BJ (cell line): Measurements from ENCODE around the gene PPP1R1C. TPM values are rescaled to one million over a fixed set of nuclear protein-coding genes. Genes with fewer than 3 reads are reported as not detected.

Experiments
- CTCF ChIA-PET: fragments of 350-600 bp; formaldehyde crosslinking; extraction: SDS; loops from one replicate; lab custom pipeline; 2021; ENCODE audit warnings: antibody characterized with exemption, inconsistent platforms; lab: Yijun Ruan, JAX
- POLR2A ChIA-PET: fragments of 300-600 bp; sonication (Branson Sonifier 250); formaldehyde crosslinking; extraction: SDS; loops from one replicate; lab custom pipeline; 2021; ENCODE audit warnings: antibody characterized with exemption; lab: Charles Lee
- DNase-seq: peaks from one replicate; pipeline ENCODE4 v3.0.0-alpha.2; 2011; ENCODE audit warnings: low read depth
- H3K27me3 ChIP-seq: 2 replicates; pipeline ENCODE4 v1.6.0; 2011; ENCODE audit warnings: low read length; ENCODE audit not compliant: control insufficient read depth, insufficient read depth
- H3K36me3 ChIP-seq: 2 replicates; pipeline ENCODE4 v1.5.1; 2011; ENCODE audit warnings: low read length; ENCODE audit not compliant: control insufficient read depth, insufficient read depth
- H3K4me3 ChIP-seq: 2 replicates; pipeline ENCODE4 v1.5.1; 2011; ENCODE audit warnings: low read depth, mild to moderate bottlenecking, control low read depth, low read length
- polyA plus RNA-seq: library from polyadenylated mRNA; depleted of rRNA; stranded (reverse); fragments of >200 nt; gene quantifications from 2 replicates; pipeline ENCODE4 v1.2.3, GENCODE V29; 2011
- TF ChIP-seq, protein P1 (sequence below): IDR thresholded peaks from 2 replicates; pipeline ENCODE4 v1.5.1; 2011; ENCODE audit warnings: low read depth, mild to moderate bottlenecking, control low read depth, inconsistent platforms, low read length, moderate library complexity; ENCODE audit not compliant: insufficient read depth

PPP1R1C gene
- polyA plus RNA-seq, 1 experiment: 0.21 TPM

DNA sequence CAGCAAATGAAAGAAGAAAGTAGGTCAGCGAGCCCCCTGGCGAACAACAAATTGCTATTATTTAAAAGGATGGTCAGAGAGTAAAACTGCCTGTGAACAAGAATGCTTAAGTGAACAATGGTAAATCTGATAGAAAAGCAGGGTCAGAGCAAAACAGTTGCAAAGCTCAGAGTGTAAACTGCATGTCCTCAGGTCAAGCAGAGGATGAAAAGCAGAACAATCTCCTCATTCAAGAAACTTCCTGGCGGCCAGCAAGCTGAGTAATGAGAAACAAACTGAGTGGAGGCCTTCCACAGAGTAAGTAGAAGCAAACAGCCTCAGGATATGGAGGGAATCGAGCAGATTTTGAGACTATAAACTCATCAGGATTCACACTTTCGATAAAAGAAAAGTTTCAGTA, 117.9 kb downstream of the PPP1R1C start:
- TF ChIP-seq, protein P1, sequence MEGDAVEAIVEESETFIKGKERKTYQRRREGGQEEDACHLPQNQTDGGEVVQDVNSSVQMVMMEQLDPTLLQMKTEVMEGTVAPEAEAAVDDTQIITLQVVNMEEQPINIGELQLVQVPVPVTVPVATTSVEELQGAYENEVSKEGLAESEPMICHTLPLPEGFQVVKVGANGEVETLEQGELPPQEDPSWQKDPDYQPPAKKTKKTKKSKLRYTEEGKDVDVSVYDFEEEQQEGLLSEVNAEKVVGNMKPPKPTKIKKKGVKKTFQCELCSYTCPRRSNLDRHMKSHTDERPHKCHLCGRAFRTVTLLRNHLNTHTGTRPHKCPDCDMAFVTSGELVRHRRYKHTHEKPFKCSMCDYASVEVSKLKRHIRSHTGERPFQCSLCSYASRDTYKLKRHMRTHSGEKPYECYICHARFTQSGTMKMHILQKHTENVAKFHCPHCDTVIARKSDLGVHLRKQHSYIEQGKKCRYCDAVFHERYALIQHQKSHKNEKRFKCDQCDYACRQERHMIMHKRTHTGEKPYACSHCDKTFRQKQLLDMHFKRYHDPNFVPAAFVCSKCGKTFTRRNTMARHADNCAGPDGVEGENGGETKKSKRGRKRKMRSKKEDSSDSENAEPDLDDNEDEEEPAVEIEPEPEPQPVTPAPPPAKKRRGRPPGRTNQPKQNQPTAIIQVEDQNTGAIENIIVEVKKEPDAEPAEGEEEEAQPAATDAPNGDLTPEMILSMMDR: no peak
- no peak overlapping the region for H3K4me3 ChIP-seq
- POLR2A ChIA-PET: no interaction called here
- H3K36me3 ChIP-seq: no peaks in the 10 kb centered on the region
- CTCF ChIA-PET: interaction anchor here (1.6 kb wide), 1 partner anchor 26 kb away, joined by 3 read pairs; no protein-coding TSS in a partner anchor
- DNase-seq: no peak
- no peaks in the 10 kb centered on the region for H3K27me3 ChIP-seq

DNA sequence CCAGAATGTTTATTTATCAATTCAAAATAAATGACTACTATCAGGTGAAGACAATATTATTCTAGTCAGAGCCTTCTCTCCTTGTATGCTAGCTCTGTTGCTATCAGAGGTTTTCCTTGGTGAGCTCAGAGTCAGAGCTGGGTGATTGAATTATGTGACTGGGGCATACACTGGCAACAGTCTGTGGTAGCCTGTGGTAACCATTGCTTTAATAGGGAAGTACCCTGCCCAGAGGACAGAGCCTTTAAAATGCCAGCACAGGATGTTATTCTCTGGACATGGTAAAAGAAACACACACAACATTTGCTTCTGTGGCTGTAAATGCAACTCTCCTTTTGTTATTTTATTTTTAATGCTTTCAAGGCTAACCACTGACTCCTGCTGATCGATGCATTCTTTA, 124.7 kb downstream of the PPP1R1C start:
- H3K4me3 ChIP-seq: no peak overlapping the region
- POLR2A ChIA-PET: no interaction called here
- H3K27me3 ChIP-seq: 0 out of 2 replicates have a peak, but pooled peaks cover 1% of the 10 kb centered on the region
- no peak for DNase-seq
- TF ChIP-seq, protein P1: no peak
- H3K36me3 ChIP-seq: no peaks in the 10 kb centered on the region
- CTCF ChIA-PET: no interaction called here

DNA sequence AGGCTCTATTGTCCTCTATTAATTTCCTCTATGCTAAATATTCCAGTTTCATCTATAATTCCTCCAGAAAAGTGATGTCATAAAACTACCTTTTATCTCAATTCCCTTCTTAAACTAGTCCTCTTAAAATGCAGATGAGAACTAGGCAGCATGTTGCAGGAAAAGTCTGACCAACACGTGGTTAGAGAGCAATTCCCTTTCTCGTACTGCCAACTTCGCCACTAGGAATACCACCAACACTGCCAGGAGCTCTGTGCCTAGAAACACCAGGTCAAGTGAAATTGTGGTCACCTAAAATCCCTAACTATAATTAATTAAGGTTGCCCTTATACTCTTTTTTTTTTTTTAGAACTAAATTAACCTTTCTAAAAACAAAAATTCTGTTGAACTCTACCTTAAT, 127.7 kb downstream of the PPP1R1C start:
- TF ChIP-seq, protein P1: no peak
- H3K36me3 ChIP-seq: no peaks in the 10 kb centered on the region
- CTCF ChIA-PET: interaction anchor here (0.6 to 1.2 kb wide), 3 partner anchors 11 to 36 kb away, joined by 3 to 6 read pairs (median 4); no protein-coding TSS in a partner anchor
- H3K27me3 ChIP-seq: 0 out of 2 replicates have a peak, but pooled peaks cover 1% of the 10 kb centered on the region
- no peak for DNase-seq
- POLR2A ChIA-PET: no interaction called here
- no peak overlapping the region for H3K4me3 ChIP-seq

DNA sequence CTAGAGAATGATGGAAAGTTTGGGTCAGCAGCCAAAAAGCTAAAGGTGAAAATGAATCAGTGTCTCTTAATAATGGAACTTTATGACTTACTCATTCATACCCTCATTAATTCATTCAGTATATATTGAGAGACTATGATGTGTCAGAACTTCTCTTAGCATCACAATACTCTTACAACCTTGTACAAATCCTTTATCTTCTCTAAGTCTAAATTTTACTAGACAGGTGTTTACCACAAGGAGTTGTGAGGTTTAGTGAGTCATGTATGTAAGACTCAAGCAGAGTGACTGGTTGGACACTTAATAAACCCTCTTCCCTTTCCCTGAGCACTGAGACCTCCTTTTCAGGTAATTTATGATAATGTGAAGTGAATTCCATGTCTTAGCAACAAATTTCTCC, 129.6 kb downstream of the PPP1R1C start:
- ChIA-PET CTCF (no interaction called here), POLR2A (no interaction called here)
- TF ChIP-seq, protein P1: no peak
- Histone ChIP-seq H3K27me3 (0 out of 2 replicates have a peak, but pooled peaks cover 1% of the 10 kb centered on the region), H3K4me3 (no peak overlapping the region), H3K36me3 (no peaks in the 10 kb centered on the region)
- no peak for DNase-seq

DNA sequence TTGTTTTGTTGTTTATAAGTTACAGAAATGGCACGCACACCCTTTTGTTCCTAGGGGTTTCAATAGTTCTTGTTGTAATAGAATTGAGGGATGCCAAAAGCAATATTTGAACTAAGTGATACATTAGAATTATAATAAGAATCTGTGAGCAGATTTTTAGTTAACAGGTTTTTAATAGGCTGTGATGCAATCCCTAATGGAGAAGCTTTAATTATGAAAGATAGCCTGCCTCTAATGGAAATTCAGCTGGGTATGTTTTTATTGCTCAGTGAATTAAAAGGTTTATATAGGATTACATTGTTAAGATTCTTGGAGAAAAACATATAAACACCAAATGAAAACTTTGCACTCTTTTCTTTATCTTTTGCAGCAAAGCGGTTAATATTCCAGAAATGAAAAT, 131.1 kb downstream of the PPP1R1C start:
- POLR2A ChIA-PET: no interaction called here
- TF ChIP-seq, protein P1: no peak
- Histone ChIP-seq H3K27me3 (0 out of 2 replicates have a peak, but pooled peaks cover 1% of the 10 kb centered on the region), H3K4me3 (no peak overlapping the region), H3K36me3 (no peaks in the 10 kb centered on the region)
- CTCF ChIA-PET: no interaction called here
- DNase-seq: no peak
